Measurements from ENCODE around the gene PTPRN2. TPM values are rescaled to one million over a fixed set of nuclear protein-coding genes. Genes with fewer than 3 reads are reported as not detected.

Gene PTPRN2
- total and polyA plus RNA-seq, 2 of the 8 experiments (the other 6 are each of a cell fraction or from before 2014, with no cell fraction given), result 2.6 to 4.5 TPM

GRCh38 chr7:157740251-157740798 lies 847.3 kb downstream of the PTPRN2 start:
- no peak overlapping the region for H2AK5ac ChIP-seq (ENCODE audit: low read depth, low read length)
- H3K4me2 ChIP-seq (ENCODE audit: insufficient read depth in 1 of 2, low read depth in 2 of 2, low read length in 2 of 2), result no peak overlapping the region
- no peak overlapping the region for H2BK12ac ChIP-seq (ENCODE audit: low read depth, low read length)
- TF ChIP-seq CEBPB (IDR thresholded peaks at IDR 0.05; ENCODE audit: low read depth, low read length), result no peak
- no peak for TF ChIP-seq ZNF274 (IDR thresholded peaks at IDR 0.05; ENCODE audit: borderline replicate concordance, extremely low read depth, low read length)
- no peak for TF ChIP-seq SIX5 (IDR thresholded peaks at IDR 0.05; ENCODE audit: low read depth, low read length)
- TF ChIP-seq GTF2F1 (IDR thresholded peaks at IDR 0.05; ENCODE audit: borderline replicate concordance, low read depth, low read length), result no peak
- TF ChIP-seq JUN (IDR thresholded peaks at IDR 0.05; ENCODE audit: low read depth, low read length), result no peak
- TF ChIP-seq CBX5 (IDR thresholded peaks at IDR 0.05; ENCODE audit: low read depth, low read length), result no peak
- TF ChIP-seq RXRA (IDR thresholded peaks at IDR 0.05; ENCODE audit: insufficient read depth, low read depth, low read length), result no peak
- TF ChIP-seq BCL11A (IDR thresholded peaks at IDR 0.05; ENCODE audit: low read depth in 2 of 2, low read length in 2 of 2), result no peak
- no peak for TF ChIP-seq KDM4A (IDR thresholded peaks at IDR 0.05; ENCODE audit: low read depth, low read length, severe bottlenecking)
- TF ChIP-seq MAX (IDR thresholded peaks at IDR 0.05), result no peak
- no peak for TF ChIP-seq E2F6 (IDR thresholded peaks at IDR 0.05)
- no peak for TF ChIP-seq TAF7 (optimal IDR thresholded peaks at IDR 0.05; ENCODE audit: borderline replicate concordance, low read depth, low read length)
- no peak for TF ChIP-seq TBP (IDR thresholded peaks at IDR 0.05; ENCODE audit: low read depth, low read length)
- TF ChIP-seq HDAC6 (IDR thresholded peaks at IDR 0.05; ENCODE audit: low read depth, low read length), result no peak

More at GRCh38 chr7:157740251-157740798, 847.3 kb downstream of the PTPRN2 start:
- ChIA-PET CTCF (ENCODE audit: partially characterized antibody) (interaction anchor here (0.6 to 2.2 kb wide), 4 partner anchors 12 to 136 kb away, joined by 3 to 7 read pairs (median 3); no protein-coding TSS in a partner anchor), POLR2A (ENCODE audit: partially characterized antibody) (no interaction called here)
- Histone ChIP-seq H4K91ac (replicated peaks; ENCODE audit: insufficient read length, low read length) (no peak overlapping the region), H3K9me3 (ENCODE audit: insufficient read depth in 2 of 2, low read depth in 1 of 2, low read length in 1 of 2) (no peaks in the 10 kb centered on the region), H3K27me3 (replicated peaks in 1 of 4; ENCODE audit: control insufficient read depth in 3 of 4, extremely low read depth in 1 of 4, insufficient read depth in 3 of 4, low read length in 3 of 4) (no peaks in the 10 kb centered on the region; a peak in 1 of 7 replicates), H3K4me3 (ENCODE audit: extremely low read depth in 1 of 4, insufficient read depth in 2 of 4, low read depth in 3 of 4, low read length in 4 of 4) (no peak overlapping the region), H3K23ac (ENCODE audit: insufficient read length) (no peak overlapping the region), H4K20me1 (replicated peaks in 1 of 2; ENCODE audit: control insufficient read depth in 1 of 2, insufficient read depth in 2 of 2, low read length in 2 of 2) (no peaks in the 10 kb centered on the region), H2BK120ac (replicated peaks; ENCODE audit: low read depth, low read length) (no peak overlapping the region), H3K79me2 (ENCODE audit: control insufficient read depth in 1 of 2, insufficient read depth in 2 of 2, low read length in 2 of 2) (no peaks in the 10 kb centered on the region), H2AFZ (ENCODE audit: low read length) (no peak overlapping the region), H3K56ac (replicated peaks; ENCODE audit: insufficient read length, low read depth, low read length) (no peak overlapping the region), H4K5ac (ENCODE audit: insufficient read length, low read depth, low read length) (no peak overlapping the region), H2BK15ac (ENCODE audit: low read length) (no peak overlapping the region), H3K79me1 (ENCODE audit: low read depth, low read length) (no peaks in the 10 kb centered on the region), H3K18ac (ENCODE audit: extremely low read depth, low read length) (no peak overlapping the region), H3K9ac (replicated peaks in 1 of 4; ENCODE audit: extremely low read depth in 1 of 4, low read depth in 3 of 4, low read length in 3 of 4) (no peak overlapping the region), H3K4ac (replicated peaks; ENCODE audit: insufficient read length, low read depth, low read length) (no peak overlapping the region), H2BK5ac (ENCODE audit: low read depth, low read length) (no peak overlapping the region), H3K4me1 (replicated peaks in 1 of 4; ENCODE audit: control insufficient read depth in 3 of 4, insufficient read depth in 4 of 4, low read length in 3 of 4) (peaks cover 0 to 9% (median 5%) of the 10 kb centered on the region in 4 experiments; a peak in 4 of 7 replicates), H3K36me3 (ENCODE audit: control insufficient read depth in 2 of 4, insufficient read depth in 4 of 4, low read length in 3 of 4) (no peaks in the 10 kb centered on the region), H3K14ac (ENCODE audit: insufficient read length) (no peak overlapping the region), H2BK20ac (ENCODE audit: low read length) (no peak overlapping the region), H3K27ac (ENCODE audit: low read depth, low read length) (no peak overlapping the region), H3K23me2 (ENCODE audit: low read depth, low read length) (no peaks in the 10 kb centered on the region), H4K8ac (ENCODE audit: extremely low read depth, insufficient read depth, low read length) (no peak overlapping the region)
- 93% methylated on average over 16 of the region's 24 CpGs; no CpG with 5 or more reads in 1 of the 2 experiments for WGBS, 2 experiments (ENCODE audit: extremely low coverage in 1 of 2, insufficient coverage in 1 of 2, insufficient read length in 1 of 2, insufficient replicate concordance in 2 of 2, low coverage in 1 of 2, low lambda C conversion rate in 2 of 2, missing lambda C conversion rate in 1 of 2)
- FAIRE-seq (no peak), DNase-seq (ENCODE audit: low read depth in 1 of 2, low spot score in 2 of 2) (no peak)

Measured in H1 (cell line).